Measurements from ENCODE around the gene SC5D.

The SC5D gene

DNA sequence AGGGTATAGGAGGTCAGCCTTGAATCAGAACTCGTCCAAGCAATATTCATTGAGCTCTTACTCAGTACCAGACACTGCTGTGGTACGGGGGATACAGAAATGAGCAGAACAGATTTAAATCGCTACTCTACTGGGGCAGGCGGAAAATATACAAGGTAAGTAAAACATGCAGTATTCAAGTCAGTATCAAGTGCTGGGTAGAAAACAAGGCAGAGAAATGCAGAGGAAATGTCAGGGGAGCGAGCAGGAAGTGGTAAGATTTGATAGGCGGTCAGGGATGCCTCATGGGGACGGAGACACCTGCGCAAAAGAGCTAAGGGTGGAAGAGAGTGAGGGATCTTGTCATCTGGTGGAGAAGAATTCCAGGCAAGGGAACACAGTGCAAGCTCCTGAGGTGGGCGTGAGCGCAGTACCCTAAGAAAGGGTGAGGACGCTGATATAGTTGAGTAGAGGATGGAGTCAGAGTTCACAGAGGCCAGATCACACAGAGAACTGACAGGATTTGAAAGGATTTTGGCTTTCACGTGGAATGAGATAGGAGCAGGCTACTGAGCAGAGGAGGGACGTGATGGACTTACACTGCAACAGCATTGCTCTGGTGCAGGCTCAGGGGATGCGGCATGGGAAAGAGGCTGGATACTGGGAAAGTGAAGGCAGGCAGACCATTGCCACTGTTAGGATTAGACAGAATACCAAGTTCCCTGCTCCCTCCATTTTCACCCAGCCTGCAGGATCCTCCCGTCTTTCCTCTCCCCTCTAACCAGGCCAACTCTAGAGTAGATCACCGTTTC, 35.8 kb downstream of the SC5D start:
- no peak for DNase-seq (ENCODE audit: extremely low read depth in 1 of 2, low read depth in 1 of 2)

DNA sequence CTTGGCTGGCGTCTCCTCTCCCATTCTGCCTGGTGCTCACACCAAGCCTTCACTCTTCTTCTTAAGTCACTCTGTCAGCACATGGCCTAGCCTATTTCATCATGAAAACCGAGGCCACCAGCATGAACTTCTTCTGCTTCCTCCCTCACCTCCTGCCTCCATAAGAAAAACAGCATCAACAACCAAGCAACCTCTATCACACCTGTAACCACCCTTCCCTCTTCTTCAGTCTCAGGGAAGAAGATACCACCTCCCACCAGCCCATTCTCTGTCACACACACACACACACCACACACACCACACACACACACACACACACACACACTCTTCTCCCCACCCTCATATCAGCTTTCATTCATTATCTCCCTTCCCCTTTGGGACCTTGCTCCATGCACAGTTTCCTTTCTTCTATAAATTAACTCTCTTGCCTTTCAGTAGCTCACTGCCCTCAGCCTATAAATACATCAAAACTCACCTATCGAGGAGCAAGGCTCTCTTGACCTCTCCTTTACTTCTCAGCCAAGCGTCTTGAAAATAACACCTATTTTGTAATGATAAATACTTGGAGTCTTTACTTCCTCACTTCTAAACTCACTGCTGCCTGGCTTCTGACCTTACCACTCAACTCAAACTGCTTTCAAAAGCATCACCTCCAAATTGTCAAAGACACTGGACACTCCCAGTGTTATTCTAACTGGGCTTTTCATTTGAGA, 36.6 kb downstream of the SC5D start:
- no peak for DNase-seq (ENCODE audit: extremely low read depth in 1 of 2, low read depth in 1 of 2)

DNA sequence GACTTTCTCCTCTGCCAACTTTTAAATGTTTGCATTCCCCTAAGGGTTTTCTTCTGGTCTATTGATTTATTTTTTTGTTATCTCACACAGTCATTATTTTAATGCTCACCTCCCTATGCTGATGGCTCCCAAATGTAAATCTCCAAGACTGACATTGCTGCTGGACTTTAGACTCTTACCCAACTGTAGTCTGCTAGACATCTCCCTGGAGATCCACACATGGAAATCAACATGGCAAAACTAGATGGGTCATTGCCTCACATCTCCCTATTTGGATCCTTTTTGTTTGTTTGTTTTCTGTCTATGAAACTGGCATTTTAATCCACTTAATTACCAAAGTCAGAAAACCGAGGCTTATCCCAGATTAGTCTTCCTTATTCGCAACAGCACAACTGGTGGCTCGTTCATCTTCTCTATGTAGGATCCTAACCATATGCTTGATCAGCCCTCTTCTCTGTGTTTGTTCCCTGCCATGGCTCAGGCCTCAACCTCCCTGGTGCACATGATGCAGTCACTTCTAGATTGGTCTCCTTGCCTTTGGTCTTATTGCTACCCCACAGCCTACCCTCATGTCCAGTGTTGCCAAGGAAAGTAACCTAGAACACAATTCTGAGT, 37.3 kb downstream of the SC5D start:
- DNase-seq (ENCODE audit: extremely low read depth in 1 of 2, low read depth in 1 of 2) = no peak

DNA sequence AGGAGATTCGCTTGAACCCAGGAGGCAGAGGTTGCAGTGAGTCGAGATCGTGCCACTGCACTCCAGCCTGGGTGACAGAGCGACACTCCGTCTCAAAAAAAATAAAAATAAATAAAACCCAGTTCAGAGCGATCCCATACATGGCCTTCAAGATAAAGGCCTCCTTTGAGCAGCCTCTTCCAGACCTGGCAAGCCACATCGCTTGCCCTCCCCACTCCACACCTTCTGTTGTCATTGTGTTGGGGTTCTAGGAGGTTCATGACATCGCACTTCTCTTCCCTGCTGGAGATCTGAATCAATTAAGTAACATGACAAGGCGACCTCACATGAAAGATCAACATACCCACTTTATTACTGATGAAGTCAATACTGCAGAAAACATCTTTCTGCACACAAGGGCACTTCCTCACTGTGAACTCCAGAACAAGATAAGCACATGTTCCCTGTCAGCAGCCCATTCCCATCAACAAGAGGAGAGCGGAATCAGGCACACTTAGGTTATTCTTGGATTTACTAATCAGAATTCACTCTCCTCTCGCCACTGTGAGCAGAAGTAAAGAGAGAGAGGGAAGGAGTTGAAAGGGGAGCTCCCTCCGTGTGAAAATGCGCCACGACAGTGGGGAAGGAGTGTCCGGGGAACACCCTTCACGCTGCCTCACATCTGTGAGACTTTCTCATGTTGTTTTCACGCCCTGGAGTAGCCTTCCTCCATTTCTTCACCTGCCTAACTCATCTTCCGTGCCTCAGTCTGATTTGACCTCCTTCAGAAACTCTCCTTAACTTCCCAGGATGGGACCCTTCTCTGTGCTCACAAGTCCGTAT, 38.3 kb downstream of the SC5D start:
- DNase-seq (ENCODE audit: extremely low read depth in 1 of 2, low read depth in 1 of 2) = no peak

- no peak for DNase-seq (ENCODE audit: extremely low read depth in 1 of 2, low read depth in 1 of 2)
Measured at GRCh38 chr11:121334973-121335710, 42.6 kb downstream of the SC5D start.

GRCh38 chr11:121336279-121336937, 43.8 kb downstream of the SC5D start:
- no peak for DNase-seq (ENCODE audit: extremely low read depth in 1 of 2, low read depth in 1 of 2)

DNA sequence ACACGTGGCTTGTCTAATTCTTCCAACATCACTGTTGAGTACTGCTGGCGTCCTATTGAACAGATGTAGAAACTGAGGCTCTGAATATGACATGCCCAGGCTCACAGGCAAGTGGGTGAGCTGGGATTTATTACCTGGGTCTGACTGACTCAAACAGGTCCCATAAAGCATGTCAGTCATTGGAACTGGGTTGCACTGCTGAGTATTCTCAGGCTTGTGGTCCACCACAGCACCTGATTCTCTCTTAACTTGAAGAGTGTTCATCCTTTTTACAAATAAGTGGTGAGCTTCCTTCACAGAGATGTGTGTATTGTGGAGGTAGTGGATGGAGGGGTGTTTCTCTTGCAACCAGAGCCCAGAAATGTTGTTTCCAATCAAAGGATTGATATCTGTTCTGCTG, 44.5 kb downstream of the SC5D start:
- DNase-seq (ENCODE audit: extremely low read depth in 1 of 2, low read depth in 1 of 2) = no peak

DNA sequence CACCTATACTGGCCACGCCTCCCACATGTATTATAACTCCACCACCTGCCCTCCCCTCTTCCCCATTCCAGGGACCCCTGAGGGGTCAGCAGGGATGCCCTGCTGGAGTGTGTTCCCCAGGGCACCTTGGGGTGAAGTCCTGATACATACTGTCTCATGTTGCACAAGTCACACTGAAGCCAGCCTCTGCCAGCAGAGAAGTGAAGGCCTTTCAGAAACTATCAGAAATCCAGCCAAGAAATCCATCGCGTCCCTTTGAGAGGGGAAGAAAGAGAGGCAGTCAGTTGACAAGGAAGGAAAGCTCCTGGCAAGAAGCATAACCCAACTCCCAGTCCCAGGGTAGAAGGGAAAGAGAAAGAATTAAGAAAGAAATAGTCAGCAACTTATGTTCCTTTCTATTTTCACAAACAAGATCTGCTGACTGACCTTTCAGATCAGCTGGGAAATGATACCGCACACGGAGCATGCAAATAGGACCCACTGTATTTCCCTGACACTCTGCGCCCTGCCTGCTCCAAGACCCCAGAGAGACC, 45.2 kb downstream of the SC5D start:
- no peak for DNase-seq (ENCODE audit: extremely low read depth in 1 of 2, low read depth in 1 of 2)

DNA sequence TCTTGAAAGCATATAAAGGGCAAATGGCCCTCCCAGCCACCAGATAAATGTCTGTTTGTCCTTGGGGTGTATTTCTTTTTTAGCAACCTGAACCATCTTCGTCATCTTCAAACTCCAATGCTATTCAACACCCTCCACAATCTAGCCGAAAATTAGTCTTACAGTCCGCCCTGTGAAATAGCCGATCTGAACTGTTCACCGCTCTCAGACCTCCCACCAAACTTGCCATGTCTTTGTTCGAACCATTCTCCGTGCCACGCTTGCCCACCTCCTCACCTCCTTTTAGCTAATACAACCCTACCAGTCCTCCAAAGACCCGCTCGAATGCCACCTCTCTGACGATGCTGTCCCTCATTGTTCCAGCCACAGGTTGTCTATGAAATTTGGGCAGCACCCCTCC, 46.0 kb downstream of the SC5D start:
- DNase-seq (ENCODE audit: extremely low read depth in 1 of 2, low read depth in 1 of 2) = no peak

- DNase-seq (ENCODE audit: extremely low read depth in 1 of 2, low read depth in 1 of 2) = no peak
Measured at GRCh38 chr11:121340032-121340580, 47.5 kb downstream of the SC5D start.

DNA sequence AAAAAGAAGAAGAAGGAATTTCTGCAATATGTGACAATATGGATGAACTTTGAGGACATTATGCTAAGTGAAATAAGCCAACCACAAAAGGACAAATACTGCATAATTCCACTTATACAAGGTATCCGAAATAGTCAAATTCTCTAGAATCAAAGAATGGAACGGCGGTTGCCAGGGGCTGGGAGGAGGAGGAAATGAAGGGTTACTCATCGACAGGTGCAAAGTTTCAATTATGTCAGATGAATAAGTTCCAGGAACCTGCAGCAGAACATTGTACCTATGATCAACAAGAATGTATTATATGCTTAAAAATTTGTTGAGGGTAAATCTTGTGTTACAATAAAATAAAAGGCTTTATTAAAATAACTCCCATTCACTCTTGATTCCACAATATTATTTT, 49.0 kb downstream of the SC5D start:
- DNase-seq (ENCODE audit: extremely low read depth in 1 of 2, low read depth in 1 of 2) = no peak

- no peak for DNase-seq (ENCODE audit: extremely low read depth in 1 of 2, low read depth in 1 of 2)
Measured at GRCh38 chr11:121344824-121345223, 52.3 kb downstream of the SC5D start.

DNA sequence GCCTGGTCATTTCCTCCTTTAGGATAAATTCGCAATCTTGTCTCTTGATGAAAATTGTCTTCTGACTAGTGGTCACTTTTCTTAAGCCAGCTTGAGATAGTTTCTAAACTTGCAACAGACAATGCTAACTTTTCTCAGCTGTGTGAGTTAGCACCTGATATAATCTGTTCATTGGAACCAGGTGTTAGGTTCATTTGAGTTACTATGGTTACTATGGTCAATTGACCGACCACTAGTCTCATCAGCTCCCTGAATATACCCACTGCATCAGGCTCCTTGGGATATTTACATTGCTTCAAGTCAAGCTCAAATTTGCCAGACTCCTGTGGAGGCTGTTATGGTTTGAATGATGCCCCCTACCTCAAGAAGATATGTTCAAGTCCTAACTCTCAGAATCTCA, 54.5 kb downstream of the SC5D start:
- DNase-seq (ENCODE audit: extremely low read depth in 1 of 2, low read depth in 1 of 2) = no peak

GRCh38 chr11:121347813-121348212, 55.2 kb downstream of the SC5D start:
- DNase-seq (ENCODE audit: extremely low read depth in 1 of 2, low read depth in 1 of 2) = no peak

DNA sequence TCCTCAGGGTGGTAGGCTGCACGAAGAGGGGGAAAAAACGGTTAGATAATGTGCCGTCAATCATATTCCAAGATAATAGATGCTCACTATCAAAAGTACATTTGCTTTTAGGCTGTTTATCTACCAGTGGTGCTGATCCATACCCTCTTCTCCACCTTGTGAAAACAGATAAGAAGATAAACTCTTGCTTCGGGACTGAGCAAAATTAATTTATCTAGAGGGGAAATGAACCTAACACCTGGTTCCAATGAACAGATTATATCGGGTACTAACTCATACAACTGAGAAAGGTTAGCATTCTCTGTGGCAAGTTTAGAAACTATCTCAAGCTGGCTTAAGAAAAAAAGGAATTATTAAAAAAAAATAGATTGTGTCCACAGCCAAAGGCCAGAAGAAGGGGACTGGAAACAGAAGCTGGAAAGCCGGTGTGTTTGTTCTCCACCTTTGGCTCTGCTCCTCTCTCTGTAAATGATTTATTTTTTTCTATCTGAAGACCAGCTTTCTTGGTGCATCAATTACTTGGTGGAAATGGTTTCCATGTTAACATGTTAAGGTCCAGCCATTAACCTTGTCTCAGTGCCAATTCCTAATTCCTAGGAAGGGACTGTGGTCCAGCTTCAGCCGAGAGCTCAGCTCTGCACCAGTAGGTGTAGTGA, 55.8 kb downstream of the SC5D start:
- no peak for DNase-seq (ENCODE audit: extremely low read depth in 1 of 2, low read depth in 1 of 2)

GRCh38 chr11:121349790-121350189, 57.2 kb downstream of the SC5D start:
- DNase-seq (ENCODE audit: extremely low read depth in 1 of 2, low read depth in 1 of 2) = no peak

DNA sequence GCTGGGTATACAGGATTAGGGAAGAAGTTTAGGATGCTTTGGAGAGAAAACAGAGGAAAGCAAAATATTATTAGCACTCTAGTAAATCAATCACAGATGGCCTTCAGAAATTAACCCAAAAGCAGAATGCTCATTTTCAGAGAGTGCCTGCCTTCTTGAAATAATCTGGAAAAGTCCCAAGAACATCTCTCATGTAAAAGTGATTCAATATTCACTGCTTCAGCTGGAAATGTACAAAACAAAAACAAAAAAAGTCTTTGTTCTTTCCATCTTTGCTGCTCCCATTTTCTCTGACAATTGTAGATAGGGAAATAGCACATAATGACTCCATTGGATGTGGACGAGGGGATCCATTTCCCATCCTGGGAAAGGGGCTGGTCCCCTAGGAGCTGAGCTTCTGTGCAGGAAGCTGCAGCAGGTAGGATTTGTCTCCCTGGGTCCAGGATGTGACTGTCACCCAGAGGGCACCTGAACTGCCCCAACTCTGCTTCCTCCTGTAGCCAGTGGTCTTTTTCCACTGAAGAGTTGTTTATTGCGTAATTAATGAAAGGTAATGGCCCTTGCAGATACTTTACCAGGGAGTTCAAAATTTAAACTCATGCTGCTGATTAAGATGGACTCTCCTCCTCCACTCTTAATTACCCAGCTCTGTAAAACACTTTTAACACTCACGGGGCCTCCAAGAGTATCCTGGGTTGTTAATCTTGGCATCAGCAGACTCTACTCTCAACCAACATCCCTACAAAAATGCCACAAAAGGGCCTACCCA, 57.9 kb downstream of the SC5D start:
- DNase-seq (ENCODE audit: extremely low read depth in 1 of 2, low read depth in 1 of 2) = no peak

DNA sequence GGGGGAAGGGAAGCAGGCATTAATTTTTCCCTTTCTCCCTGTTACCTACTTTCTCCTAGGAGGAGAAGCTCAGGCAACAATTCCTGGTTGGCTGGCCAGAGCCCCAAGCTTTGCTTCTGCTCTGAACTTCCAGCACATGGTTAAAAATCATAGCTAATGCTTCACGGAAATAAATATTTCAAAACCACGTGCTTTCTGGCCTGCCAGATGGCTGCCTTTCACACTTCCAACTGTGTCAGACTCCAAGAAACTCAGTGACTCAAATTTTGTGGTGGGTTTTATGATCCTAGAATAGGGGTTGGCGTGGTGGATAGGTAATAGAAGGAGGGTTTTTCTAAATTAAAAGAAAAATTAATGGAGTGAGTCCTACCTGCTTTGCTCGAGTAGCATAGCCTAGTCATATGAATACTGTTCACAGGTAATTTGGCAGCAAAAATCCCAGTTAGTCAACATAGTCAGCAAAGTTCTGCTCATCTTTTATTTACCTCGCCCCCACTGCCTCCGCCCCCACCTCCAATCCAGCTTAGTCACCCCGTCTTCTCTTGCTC, 58.6 kb downstream of the SC5D start:
- DNase-seq (ENCODE audit: extremely low read depth in 1 of 2, low read depth in 1 of 2) = no peak

All from activated CD8-positive, alpha-beta memory T cell treated with anti-CD3 and anti-CD28 coated beads for 1 hour (primary cell).